WTC11 (cell line): Measurements from ENCODE around the gene ARMCX2.

ENCODE experiments used
- ATF6 ChIP-seq: sonication (generic); formaldehyde crosslinking; IDR thresholded peaks from 2 replicates; pipeline ENCODE4 v1.8.1; 2023; ENCODE audit warnings: mild to moderate bottlenecking, missing genetic modification reagents
- CTCF ChIP-seq: fragments of 200-600 bp; IDR thresholded peaks from 2 replicates; pipeline ENCODE4 v1.8.0; 2022; ENCODE audit warnings: antibody characterized with exemption
- E2F5 ChIP-seq: sonication (generic); formaldehyde crosslinking; IDR thresholded peaks from 2 replicates; pipeline ENCODE4 v1.8.1; 2022; ENCODE audit warnings: mild to moderate bottlenecking, moderate library complexity, missing genetic modification reagents
- ESRRA ChIP-seq: sonication (generic); formaldehyde crosslinking; IDR thresholded peaks from 2 replicates; pipeline ENCODE4 v1.8.1; 2022; ENCODE audit warnings: mild to moderate bottlenecking, missing genetic modification reagents, borderline replicate concordance
- MAX ChIP-seq: sonication (generic); formaldehyde crosslinking; IDR thresholded peaks from 2 replicates; pipeline ENCODE4 v1.8.0; 2022; ENCODE audit warnings: mild to moderate bottlenecking, missing genetic modification reagents
- NFYB ChIP-seq: sonication (generic); formaldehyde crosslinking; conservative IDR thresholded peaks from 2 replicates; pipeline ENCODE4 v1.8.0; 2022; ENCODE audit warnings: low read depth, missing genetic modification reagents
- NR1H2 ChIP-seq: sonication (generic); formaldehyde crosslinking; IDR thresholded peaks from 2 replicates; pipeline ENCODE4 v1.9.0; 2021; ENCODE audit warnings: mild to moderate bottlenecking, moderate library complexity, missing genetic modification reagents
- NR2C2 ChIP-seq: sonication (generic); formaldehyde crosslinking; IDR thresholded peaks from 2 replicates; pipeline ENCODE4 v1.8.0; 2022; ENCODE audit warnings: mild to moderate bottlenecking, missing genetic modification reagents
- USF2 ChIP-seq: sonication (generic); formaldehyde crosslinking; IDR thresholded peaks from 2 replicates; pipeline ENCODE4 v1.8.1; 2023; ENCODE audit warnings: mild to moderate bottlenecking, missing genetic modification reagents, moderate library complexity
- ZNF219 ChIP-seq: sonication (generic); formaldehyde crosslinking; IDR thresholded peaks from 2 replicates; pipeline ENCODE4 v1.8.0; 2023; ENCODE audit warnings: missing genetic modification reagents, mild to moderate bottlenecking, borderline replicate concordance

GRCh38 chrX:101658661-101659491 lies 774 bp downstream of the ARMCX2 start:
- no peak for TF ChIP-seq E2F5
- no peak for TF ChIP-seq NFYB
- TF ChIP-seq CTCF, result no peak
- TF ChIP-seq ESRRA, result no peak
- TF ChIP-seq NR1H2 (CRISPR knock-in tag), result no peak
- no peak for TF ChIP-seq USF2
- no peak for TF ChIP-seq NR2C2
- TF ChIP-seq ATF6 (CRISPR knock-in tag), result no peak
- TF ChIP-seq MAX (CRISPR knock-in tag), result no peak
- no peak for TF ChIP-seq ZNF219 (CRISPR knock-in tag)
